GM19043 (cell line): ENCODE measurements around the gene DCAF5.
"Not testable (repeated sequence)": the region's sequence is repeated elsewhere in the genome, so short reads cannot be mapped to it uniquely, and the experiment has no call there.

Experiments used
- ATAC-seq: cut with Tn5 transposase; IDR thresholded peaks from one replicate; pipeline ENCODE4 v1.9.1; 2021; ENCODE audit warnings: low read depth; ENCODE audit not compliant: unreplicated experiment

Gene DCAF5

DNA sequence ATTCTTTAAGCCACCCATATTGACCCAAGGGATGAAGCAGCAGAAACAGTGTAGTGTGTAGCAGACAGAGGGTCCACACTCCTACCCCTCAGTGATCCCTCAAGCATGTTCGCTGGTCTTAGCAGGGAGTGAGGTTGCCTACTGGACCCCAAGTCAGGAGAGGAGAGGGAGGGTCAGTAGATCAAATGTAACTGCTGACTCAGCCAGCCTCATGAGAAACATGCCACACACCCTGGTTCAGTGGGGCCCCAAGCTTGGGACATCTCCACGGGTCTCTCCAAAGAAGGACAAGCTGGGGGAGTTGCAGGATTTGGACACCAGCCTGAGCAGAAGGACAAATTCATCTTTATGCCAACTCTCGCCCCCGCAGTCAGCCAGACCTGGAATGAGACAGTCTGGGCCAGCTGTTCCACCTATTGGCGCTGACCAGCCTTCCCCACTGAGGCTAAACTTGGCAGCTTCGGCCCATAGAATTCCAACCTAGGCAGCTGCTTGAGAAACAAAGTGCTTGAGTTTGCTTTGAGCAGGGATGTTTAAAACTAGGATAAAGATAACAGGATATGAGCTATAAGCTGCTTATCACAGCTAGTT lies 107.9 kb downstream of the DCAF5 start:
- ATAC-seq, result no peak

DNA sequence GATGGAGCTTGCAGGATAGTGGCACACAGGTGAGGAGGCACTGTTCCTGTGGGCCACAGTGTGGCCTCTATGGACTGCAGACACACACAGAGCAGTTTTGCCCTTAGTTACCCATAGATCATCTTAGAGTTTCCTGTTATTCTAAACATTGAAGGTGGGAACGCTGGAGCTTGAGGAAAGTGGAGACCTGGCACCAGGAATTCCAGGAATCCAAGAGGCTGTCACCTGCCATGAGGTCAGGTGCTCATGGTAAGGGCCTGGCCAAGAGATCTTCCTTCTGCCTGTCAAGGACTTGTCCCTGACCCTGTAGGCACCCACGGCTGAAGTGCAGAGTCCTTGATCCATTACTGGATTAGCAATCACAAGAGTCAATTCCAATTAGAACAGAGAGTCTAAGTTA lies 108.6 kb downstream of the DCAF5 start:
- ATAC-seq, result no peak

DNA sequence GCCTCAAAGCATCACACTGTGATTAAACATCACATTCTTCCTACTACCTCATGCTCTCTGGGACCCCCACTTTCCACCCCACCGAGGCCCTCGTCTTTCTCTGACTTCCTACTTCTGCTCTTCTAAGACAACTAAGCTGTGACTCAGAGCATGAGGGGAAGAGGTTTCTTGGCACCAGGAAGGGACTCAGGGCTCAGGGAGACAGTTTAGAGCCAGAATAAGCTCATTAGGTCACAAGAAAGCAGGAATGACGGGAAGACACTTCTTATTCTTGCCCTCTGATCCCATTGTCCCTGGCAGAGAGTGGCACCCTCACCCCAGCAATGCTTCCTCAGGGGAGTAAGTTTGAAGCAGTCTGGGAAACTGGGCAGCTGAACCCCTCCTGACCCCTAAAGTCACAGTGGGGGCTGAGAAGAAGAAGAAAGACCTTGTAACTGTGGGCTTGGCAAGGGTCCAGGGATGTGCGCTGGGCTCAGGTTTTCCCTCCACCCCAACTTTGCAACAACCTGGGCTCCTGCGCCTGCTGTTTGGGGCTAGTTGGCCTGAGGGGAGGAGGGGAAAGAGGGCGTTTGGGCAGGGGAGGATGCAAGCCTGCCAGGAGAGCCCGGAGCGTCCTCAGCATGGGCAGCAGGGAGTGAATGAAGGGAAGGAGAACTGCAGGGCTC lies 109.2 kb downstream of the DCAF5 start:
- no peak for ATAC-seq

DNA sequence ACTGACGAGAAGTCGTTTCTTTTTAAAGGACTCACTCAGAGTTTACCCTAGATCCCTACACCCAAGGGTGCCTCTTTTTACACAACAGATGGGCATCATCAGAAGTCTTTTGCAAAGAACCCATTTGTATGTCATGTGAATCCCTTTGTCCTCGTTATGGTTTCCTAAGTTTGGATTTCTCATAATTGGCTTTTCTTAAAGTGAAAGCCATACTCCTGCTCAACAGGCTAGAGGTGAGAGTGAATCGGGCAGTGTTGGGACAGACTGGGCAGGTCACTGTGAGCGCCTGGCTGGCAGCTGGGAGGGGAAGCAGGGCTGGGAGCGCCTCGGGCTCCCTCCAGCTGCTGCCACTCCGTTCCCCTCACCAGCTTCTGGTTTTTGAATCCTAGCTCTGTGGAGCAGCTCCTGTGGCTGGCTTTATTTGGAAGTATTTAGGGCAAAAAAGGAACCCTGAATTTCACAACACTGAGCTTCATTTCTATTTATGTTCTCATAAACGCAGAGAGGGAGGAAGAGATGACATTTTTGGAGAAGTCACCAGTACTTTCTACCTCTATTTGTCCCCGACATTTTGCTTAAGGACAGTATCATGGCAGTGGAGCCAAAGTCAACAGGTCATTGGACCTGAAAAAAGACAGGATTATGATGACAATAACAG lies 110.0 kb downstream of the DCAF5 start:
- no peak for ATAC-seq

DNA sequence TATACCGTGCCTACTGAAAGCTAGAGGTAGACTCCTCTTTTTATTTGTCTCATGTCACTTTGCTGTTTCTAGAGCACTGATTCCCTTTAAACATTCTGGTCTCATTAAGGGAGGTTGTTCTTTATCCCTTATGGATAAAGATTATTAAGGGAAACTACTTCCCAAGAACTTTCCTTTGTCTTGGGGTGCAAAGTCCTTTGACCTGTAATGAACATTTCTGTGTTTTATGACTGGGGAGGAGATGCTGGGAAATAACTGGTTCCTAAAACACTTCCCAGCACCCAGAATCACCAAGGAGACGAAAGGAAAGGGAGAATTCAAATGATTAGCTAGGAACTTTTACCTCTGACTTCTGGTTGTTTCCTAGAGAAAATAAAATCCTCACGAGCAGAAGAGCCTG lies 110.6 kb downstream of the DCAF5 start:
- ATAC-seq, result no peak

DNA sequence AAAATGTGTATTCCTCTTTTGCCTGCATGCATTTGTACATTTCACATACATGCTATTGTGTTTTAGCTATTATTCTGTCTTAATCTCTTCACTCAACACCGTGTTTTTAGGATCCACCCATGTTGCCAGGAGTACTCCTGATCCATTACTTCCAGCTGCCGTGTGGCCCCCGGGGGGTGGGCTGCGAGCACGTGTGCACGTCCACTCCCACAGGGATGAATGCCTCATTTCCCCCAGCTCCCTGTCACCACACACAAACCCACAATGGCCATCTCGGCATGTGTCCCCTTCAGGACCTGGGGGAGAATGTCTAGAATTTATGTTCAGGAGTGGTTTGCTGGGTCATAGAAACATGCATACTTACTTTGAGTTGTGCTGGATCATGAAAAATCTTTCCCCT lies 111.1 kb downstream of the DCAF5 start:
- no peak for ATAC-seq

DNA sequence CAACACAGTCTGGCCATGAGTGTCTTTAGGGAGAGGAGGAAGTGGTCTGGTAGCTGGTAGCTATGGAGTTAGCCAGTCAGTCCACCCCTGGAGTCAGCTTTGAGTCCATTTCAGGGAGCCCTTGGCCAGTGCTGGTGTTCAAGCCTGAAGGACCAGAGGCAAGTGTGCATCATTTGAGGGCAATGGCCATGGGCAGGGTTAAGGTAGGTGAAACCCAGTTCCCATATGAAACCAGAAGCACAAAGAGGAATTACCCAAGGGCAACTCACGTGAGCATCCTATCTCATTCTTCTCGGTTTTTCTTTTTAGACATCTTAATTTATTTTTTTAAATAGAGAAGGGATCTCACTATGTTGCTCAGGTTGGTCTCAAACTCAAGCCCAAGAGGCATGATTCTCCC lies 112.6 kb downstream of the DCAF5 start:
- ATAC-seq, result no peak

DNA sequence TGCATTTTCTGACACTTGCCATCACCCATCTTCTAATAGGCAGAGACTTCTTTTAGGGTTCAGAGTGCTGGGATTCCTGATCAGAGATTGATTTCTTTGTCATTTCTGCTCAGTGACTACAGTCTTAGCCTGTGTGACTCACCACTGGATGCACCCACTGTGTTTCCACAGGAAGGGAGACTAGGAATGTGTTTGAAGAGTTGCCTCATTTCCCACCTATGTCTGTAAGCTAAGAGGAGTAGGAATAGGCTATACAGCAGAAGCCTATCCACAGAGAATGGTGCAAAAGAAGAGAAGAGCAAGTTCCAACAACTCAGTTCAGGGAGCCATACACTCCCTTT lies 113.7 kb downstream of the DCAF5 start:
- no peak for ATAC-seq

DNA sequence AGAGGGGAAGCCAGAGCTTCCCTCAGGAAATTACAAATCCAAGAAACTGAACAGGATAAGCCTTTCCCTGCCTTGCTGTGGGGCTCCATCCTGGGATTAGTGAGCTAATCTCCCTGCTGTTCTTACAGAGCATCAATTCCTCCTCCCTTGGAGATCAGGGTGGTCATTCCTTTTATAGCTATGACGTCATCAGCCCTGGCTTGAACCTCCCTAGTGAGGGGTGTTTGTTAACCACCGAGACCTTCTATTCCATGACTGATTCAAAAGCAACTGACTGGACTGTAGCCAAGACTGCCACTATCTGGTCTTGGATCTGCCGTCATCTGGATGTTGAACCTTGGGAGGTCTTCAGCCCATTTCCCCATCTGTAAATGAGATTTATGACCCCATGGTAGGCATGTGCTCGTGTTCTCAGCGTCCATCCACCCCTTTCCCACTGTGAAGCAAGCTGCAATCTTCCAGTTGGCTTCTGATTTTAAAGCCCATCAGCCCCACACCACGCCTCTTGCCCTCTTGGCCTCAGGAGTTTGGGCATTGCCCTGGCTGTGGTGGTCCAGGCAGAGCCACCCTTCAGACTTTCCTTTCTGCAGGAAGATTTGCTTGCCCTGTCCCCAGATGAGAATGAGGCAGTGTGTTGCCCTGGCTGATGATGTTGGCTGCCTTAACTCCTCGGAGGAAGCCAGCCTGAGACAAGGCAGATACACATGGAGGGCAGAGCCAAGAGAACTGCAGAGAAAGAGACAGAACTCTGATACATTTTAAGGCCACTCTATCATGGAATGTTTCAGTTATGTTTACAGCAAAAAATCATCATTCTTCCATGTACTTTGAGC lies 114.2 kb downstream of the DCAF5 start:
- ATAC-seq, result no peak

DNA sequence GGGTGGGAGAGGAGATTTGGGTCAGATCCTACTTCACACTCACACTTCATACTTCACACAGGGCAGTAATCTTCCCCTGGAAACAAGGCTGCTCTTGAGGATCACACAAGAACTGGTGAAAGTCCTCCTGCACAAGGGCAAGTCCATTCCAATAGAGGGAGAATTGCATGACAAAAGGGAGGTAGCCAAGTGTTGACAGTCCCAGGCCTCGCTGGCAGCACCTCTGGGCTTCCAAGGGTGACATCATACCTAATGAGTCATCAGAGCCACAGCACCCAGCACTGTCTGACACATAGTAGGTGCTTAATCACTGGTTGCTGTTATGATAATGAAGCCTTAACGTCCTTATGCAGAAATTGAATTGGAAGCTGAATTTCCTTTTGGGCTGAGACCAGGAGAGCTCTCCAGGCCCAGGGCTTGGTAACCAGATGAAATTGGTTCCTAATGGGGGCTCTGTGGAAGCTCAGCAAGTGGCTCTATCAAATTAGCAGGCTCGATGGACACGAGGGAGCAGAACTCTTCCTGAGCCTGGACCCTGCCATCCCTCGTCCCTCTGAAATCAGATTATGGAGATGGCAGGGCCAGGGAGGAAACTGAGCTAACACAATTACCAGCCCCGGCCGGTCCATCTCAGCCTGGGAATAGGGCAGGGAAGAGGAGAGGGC lies 115.0 kb downstream of the DCAF5 start:
- ATAC-seq, result no peak

DNA sequence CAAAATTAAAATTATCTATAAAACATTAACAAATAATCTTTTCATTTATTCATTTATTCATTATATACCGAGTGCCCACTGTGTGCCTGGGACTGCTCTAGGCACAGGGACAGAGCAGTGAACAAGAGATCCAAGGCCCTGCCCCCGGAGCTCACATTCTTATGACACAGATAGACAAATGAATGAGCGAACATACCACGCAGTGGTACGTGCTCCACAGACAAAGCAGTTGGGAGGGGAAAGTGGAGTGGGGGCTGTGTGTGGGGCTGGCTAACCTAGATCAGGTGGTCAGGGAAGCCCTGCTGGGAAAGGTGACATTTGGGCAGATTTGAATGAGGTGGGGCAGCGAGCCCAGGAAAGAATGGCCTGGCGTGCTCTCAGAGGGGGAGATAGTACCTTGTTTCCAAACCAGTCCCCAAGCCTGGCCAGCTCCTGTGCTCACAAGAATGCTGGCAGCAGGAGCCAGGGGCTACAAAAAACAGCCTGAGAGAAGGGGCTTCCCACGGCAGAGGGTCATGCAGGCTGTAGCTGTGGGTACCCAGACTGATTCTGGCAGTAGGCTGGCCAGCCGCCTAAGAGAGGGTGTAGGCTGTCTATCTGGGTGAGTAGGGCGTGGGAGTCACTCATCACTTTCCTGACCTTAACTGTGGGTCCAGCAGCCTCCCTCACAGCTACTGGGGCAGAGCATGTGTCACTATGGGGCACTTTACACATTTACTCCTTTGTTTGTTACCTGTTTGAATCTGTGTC lies 116.0 kb downstream of the DCAF5 start:
- no peak for ATAC-seq

DNA sequence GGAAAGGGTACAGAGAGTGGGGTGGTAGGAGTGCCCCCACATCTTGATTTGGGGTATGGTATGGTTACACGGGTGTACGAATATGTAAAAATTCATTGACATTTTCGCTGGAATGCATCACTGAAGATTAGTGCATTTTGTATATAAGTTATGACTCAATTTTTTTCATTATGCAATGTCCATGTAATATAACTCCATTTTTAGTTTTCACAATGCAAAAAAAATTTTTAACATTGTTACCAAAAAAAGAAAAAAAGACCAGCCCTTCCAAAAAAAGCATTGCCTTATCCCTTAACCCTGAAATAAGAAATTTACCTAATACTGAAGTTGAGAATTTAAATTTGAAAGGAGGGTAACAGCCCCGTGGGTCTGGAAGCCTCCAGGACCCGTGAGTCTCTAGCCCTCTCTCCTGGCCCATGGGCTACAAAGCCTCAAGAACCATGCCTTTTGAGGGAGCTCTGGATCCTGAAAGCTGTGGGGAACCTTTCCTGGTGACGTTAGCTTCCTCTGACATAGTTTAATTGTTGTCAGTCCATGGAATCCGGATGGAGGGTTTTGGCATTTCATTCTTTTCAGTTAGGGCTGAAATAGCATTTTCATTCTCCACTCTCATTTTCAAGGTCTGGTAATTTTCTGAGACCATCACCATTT lies 118.2 kb downstream of the DCAF5 start:
- ATAC-seq, result no peak

DNA sequence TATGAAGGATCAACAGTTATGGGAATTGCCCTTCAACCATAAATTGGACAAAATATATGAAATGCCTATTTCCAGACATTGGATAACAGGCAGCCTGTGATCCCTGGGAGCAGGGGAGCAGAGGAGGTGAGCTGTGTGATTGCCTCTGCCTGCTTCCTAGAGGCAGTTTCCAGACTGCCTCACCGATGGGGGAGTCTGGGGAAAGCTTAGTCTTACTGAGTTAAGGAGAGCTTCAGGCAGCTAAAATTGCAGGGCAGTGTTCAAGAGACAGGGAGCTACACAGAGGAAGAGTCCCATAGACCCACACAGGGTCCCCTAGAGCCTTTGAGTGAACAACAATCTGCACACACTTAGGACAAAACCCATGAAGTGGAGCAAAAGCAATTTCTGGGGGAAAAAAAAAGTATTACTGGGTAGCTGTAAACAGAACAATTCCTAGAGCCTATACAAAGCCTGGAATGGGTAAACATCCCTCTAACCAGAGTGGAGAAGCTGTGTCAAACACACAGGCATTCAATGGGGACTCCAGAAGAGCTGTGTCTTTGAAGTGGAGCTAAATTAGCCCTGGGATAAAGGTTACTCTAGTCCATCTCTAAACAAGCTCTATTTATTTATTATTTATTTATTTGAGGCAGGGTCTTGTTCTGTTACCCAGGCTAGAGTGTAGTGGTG lies 125.5 kb downstream of the DCAF5 start:
- ATAC-seq, result no peak

DNA sequence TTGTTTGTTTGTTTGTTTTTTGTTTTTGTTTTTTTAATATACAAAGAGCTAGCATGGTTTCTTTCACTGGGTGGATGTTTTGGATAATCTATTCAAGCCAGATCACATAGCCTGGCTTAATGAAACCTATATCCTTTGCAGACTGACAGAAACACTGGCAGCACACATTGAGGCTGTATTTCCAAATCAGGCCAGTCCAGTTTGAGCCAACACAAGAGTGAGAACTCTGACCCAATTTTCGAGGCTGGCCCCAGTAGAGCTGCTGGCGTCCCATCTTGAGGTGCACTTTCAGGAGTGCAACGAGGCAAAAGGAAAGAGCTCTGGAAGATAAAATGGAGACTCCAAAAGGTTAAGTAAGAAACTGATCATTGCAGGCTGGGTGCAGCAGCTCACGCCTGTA lies 129.9 kb downstream of the DCAF5 start:
- no peak for ATAC-seq

DNA sequence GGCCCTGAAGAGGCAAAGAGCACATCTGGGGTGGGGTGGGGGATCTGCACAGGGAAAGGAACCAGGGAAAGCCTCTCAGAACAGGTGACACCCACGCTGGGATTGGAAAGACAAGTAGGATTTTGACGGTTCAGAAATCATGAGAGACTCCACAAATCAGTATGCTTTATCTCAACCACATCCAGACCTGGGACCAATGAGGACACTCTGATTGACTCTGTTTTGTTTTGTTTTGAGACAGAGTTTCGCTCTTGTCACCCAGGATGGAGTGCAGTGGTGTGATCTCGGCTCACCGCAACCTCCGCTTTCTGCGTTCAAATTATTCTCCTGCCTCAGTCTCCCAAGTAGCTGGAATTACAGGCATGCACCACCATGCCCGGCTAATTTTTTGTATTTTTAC lies 130.8 kb downstream of the DCAF5 start:
- ATAC-seq, result not testable (repeated sequence)

DNA sequence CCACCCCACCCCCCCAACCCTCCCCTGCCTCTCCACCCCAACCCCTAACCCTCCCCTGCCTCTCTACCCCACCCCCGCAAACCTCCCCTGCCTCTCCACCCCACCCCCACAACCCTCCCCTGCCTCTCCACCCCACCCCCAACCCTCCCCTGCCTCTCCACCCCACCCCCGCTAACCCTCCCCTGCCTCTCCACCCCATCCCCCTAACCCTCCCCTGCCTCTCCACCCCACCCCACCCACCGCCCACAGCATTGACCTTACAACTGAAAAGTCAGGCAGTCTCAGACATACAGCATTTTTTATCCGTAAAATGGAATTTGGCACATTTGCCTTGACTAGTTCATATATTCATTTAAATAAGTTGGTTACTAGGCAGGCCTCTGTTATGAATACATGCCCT lies 135.2 kb downstream of the DCAF5 start:
- ATAC-seq, result no peak

DNA sequence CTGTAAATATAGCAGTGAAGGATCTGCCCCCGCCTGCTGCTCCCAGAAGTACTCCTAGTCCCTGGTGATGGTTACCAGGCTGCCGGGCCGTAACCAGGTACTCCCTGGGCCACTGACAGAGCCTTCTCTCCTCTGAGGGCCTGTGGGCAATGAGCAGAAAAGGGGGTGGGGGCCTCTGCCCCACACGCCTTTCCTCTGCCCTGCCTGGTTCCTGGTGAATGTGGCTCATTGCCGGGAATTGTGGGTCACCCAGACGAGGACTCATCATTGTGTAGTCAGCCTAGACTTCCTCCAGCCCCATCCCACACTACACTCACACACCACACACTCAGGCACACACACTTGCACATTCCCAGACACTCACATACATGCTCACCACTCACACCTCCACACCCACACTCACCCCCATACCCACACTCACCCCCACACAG lies 138.1 kb downstream of the DCAF5 start:
- no peak for ATAC-seq

DNA sequence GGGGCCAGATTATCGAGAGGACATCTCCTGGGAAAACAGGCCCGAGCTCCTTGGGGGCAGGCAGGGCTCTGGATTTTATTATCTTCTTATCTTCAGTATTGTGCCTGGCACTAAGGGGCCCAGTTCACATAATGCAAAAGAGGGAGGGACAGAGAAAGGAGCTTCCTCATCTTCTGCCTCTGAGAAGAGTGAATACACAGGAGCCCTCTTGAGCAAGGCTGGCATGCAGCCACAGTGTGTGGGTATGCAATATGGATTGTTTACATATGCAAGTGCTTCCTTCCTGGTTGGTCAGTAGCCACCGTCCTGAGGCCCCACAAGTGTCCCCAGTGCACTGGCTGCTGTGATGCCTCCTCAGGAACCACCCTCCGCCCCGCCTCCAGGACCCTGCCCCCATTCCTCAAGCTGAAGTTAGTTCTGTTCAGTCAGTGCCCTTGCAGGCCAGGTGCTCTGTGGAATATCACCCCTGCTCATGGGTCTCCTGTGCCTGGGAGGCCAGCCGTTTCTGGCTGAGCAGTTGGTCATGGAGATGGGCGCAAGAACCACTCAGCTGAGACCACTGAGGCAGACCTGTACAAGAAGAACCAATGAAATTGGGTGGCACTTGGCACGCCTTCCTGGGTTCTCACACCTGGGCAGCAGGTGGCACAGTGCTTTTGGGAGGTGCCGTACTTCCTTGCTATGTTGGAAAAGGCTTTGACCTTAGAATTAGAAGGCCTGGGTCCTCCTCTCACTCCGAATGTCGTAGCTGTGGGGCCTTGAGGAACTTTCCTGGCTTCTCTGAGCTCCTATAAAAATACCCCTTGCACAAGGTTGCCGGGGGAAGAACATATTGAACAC lies 138.8 kb downstream of the DCAF5 start:
- no peak for ATAC-seq
